ENCODE results near the gene MON2. TPM values are rescaled to one million over a fixed set of nuclear protein-coding genes. Genes with fewer than 3 reads are reported as not detected.
A peak's percentile ranks its signal among the peaks of the same experiment; 100 is the strongest.

The MON2 gene
- total and polyA plus RNA-seq, 2 of the 13 experiments (the other 11 are each of a cell fraction or from before 2014, with no cell fraction given), result 10.5 to 24.8 TPM

DNA sequence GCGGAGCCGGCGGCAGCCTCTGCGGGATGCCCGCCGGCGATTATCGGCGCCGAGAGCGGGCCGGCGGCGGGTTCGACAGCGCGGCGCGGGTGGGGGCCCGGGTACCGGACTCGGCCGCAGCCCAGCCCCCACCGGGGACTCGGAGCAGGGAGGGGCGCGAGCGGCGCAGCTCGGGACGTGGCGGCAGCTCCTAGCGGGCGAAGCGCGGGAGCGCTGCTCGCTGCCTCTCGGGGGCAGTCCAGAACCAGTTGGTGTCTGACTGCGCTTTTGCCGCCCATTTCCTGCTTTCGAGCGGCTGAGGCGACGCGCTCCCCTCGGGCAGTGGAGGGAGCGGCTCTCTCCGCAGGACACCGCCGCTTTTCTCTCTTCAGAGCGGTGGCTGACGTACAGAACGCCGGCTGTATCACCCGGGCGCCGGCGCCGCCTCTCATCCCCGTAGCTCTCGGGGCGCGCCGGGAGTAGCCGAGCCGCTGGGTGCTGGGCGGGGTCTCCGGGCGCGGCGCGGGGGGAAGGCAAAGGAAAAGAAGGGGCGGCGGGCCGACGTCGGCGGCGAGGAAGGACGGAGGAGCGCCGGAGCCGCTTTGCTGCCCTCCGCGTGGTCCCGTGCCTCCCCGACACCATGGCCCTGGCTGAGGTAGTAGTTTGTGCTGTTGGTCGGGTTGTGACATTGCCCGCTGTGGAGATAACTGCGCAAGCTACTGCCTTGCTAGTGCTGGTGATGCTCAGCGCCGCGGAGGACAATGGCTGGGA is 136.6 kb downstream of the MON2 start (continued):
- TF ChIP-seq DNMT3B (CRISPR knock-in tag; conservative IDR thresholded peaks at IDR 0.05), result no peak
- TF ChIP-seq, protein P1, sequence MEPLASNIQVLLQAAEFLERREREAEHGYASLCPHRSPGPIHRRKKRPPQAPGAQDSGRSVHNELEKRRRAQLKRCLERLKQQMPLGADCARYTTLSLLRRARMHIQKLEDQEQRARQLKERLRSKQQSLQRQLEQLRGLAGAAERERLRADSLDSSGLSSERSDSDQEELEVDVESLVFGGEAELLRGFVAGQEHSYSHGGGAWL (CRISPR knock-in tag; IDR thresholded peaks at IDR 0.05), result 0 out of 2 replicates have a peak, but pooled peaks have one; percentile 16
- TF ChIP-seq SOX5 (CRISPR knock-in tag; IDR thresholded peaks at IDR 0.05; ENCODE audit: borderline replicate concordance), result peak; percentile 89
- TF ChIP-seq ZNF720 (CRISPR knock-in tag; IDR thresholded peaks at IDR 0.05), result no peak
- TF ChIP-seq DNMT1 (CRISPR knock-in tag; IDR thresholded peaks at IDR 0.05), result no peak
- peak; percentile 84 for TF ChIP-seq GFI1 (CRISPR knock-in tag; IDR thresholded peaks at IDR 0.05; ENCODE audit: borderline replicate concordance)
- TF ChIP-seq, protein P2, sequence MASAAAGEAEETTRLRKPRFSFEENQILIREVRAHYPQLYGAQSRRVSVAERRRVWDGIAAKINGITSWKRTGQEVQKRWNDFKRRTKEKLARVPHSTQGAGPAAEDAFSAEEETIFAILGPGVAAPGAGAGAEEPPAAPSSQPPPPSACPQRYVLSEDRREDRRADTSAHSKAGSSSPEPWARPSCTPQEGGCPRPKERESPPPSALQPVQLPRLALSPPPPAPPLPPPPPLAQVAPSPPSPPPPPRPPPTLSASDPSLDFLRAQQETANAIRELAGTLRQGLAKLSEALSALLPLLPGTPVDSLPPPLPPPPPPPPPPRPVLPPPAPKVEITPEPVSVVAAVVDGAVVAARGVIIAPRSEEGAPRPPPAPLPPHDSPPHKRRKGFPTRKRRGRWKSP (CRISPR knock-in tag; IDR thresholded peaks at IDR 0.05), result peak; percentile 72; the same call in 1 of the 2 replicates
- TF ChIP-seq MXI1 (IDR thresholded peaks at IDR 0.05; ENCODE audit: borderline replicate concordance, low read depth, low read length), result 0 out of 3 replicates have a peak, but pooled peaks have one; percentile 13
- TF ChIP-seq, protein P3, sequence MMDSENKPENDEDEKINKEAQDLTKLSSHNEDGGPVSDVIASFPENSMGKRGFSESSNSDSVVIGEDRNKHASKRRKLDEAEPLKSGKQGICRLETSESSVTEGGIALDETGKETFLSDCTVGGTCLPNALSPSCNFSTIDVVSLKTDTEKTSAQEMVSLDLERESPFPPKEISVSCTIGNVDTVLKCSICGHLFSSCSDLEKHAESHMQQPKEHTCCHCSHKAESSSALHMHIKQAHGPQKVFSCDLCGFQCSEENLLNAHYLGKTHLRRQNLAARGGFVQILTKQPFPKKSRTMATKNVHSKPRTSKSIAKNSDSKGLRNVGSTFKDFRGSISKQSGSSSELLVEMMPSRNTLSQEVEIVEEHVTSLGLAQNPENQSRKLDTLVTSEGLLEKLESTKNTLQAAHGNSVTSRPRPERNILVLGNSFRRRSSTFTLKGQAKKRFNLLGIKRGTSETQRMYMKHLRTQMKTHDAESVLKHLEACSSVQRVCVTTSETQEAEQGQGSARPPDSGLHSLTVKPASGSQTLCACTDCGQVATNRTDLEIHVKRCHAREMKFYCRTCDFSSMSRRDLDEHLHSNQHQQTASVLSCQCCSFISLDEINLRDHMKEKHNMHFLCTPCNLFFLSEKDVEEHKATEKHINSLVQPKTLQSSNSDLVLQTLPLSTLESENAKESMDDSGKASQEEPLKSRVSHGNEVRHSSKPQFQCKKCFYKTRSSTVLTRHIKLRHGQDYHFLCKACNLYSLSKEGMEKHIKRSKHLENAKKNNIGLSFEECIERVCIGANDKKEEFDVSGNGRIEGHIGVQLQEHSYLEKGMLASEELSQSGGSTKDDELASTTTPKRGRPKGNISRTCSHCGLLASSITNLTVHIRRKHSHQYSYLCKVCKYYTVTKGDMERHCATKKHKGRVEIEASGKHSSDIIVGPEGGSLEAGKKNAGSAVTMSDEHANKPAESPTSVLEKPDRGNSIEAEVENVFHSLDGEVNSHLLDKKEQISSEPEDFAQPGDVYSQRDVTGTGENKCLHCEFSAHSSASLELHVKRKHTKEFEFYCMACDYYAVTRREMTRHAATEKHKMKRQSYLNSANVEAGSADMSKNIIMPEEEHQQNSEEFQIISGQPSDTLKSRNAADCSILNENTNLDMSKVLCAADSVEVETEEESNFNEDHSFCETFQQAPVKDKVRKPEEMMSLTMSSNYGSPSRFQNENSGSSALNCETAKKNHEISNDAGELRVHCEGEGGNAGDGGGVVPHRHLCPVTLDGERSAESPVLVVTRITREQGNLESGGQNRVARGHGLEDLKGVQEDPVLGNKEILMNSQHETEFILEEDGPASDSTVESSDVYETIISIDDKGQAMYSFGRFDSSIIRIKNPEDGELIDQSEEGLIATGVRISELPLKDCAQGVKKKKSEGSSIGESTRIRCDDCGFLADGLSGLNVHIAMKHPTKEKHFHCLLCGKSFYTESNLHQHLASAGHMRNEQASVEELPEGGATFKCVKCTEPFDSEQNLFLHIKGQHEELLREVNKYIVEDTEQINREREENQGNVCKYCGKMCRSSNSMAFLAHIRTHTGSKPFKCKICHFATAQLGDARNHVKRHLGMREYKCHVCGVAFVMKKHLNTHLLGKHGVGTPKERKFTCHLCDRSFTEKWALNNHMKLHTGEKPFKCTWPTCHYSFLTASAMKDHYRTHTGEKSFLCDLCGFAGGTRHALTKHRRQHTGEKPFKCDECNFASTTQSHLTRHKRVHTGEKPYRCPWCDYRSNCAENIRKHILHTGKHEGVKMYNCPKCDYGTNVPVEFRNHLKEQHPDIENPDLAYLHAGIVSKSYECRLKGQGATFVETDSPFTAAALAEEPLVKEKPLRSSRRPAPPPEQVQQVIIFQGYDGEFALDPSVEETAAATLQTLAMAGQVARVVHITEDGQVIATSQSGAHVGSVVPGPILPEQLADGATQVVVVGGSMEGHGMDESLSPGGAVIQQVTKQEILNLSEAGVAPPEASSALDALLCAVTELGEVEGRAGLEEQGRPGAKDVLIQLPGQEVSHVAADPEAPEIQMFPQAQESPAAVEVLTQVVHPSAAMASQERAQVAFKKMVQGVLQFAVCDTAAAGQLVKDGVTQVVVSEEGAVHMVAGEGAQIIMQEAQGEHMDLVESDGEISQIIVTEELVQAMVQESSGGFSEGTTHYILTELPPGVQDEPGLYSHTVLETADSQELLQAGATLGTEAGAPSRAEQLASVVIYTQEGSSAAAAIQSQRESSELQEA (CRISPR knock-in tag; IDR thresholded peaks at IDR 0.05; ENCODE audit: not compliant biosample characterization), result peak; percentile 79
- TF ChIP-seq KLF9 (CRISPR knock-in tag; IDR thresholded peaks at IDR 0.05; ENCODE audit: low read depth), result 0 out of 2 replicates have a peak, but pooled peaks have one; percentile 26
- TF ChIP-seq YEATS4 (CRISPR knock-in tag; IDR thresholded peaks at IDR 0.05; ENCODE audit: borderline replicate concordance), result peak; percentile 26; the same call in 1 of the 2 replicates
- 0 out of 2 replicates have a peak, but pooled peaks have one; percentile 55 for TF ChIP-seq ZSCAN21 (CRISPR knock-in tag; IDR thresholded peaks at IDR 0.05; ENCODE audit: borderline replicate concordance)
- peak; percentile 26; the same call in 1 of the 2 replicates for TF ChIP-seq ZNF562 (CRISPR knock-in tag; IDR thresholded peaks at IDR 0.05; ENCODE audit: borderline replicate concordance)
- TF ChIP-seq, protein P4, sequence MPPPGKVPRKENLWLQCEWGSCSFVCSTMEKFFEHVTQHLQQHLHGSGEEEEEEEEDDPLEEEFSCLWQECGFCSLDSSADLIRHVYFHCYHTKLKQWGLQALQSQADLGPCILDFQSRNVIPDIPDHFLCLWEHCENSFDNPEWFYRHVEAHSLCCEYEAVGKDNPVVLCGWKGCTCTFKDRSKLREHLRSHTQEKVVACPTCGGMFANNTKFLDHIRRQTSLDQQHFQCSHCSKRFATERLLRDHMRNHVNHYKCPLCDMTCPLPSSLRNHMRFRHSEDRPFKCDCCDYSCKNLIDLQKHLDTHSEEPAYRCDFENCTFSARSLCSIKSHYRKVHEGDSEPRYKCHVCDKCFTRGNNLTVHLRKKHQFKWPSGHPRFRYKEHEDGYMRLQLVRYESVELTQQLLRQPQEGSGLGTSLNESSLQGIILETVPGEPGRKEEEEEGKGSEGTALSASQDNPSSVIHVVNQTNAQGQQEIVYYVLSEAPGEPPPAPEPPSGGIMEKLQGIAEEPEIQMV (CRISPR knock-in tag; IDR thresholded peaks at IDR 0.05; ENCODE audit: low read depth), result no peak
- TF ChIP-seq AKAP8 (CRISPR knock-in tag; IDR thresholded peaks at IDR 0.05), result peak; percentile 94
- peak; percentile 76 for TF ChIP-seq TARDBP (CRISPR knock-in tag; IDR thresholded peaks at IDR 0.05)
- TF ChIP-seq, protein P5, sequence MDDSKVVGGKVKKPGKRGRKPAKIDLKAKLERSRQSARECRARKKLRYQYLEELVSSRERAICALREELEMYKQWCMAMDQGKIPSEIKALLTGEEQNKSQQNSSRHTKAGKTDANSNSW (CRISPR knock-in tag; IDR thresholded peaks at IDR 0.05; ENCODE audit: borderline replicate concordance), result peak; percentile 50; the same call in 1 of the 2 replicates
